ENCODE results near the gene FMN1. TPM values are rescaled to one million over a fixed set of nuclear protein-coding genes. Genes with fewer than 3 reads are reported as not detected.

FMN1 gene
- total and polyA plus RNA-seq, 2 of the 13 experiments (the other 11 are each of a cell fraction or from before 2014, with no cell fraction given) = 0.20 to 0.60 TPM

DNA sequence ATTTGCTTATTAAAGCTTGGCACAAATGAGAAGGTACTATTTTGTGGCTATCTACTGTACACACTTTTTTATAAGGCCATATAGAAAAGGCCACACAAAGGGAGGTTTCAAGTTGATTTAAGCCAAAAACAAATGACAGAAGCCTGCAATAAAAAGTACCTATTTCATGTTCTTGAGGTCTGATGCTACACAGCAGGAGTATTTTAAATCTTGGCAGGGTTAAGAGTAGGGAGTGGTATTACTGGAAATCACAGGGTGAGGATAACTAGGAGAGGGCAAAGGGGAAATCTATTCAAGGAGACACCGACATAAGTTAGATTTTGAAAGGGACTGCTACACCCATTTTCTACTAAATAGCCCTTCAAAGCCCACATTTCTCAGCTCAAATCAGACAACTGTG is 330.5 kb downstream of the FMN1 start:
- H3K27me3 ChIP-seq (ENCODE audit: control insufficient read depth in 1 of 2, insufficient read depth in 2 of 2, low read length in 2 of 2) = peaks cover 0 to 2% of the 10 kb centered on the region in 2 experiments; a peak in 1 of 5 replicates
- FAIRE-seq (no peak), ATAC-seq (no peak), DNase-seq (ENCODE audit: low spot score) (no peak)
- H3K4me2 ChIP-seq (ENCODE audit: low read depth, low read length) = no peak overlapping the region
- no peaks in the 10 kb centered on the region for H3K79me2 ChIP-seq (ENCODE audit: insufficient read depth, low read length)
- ChIA-PET POLR2A (no interaction called here), CTCF (ENCODE audit: low intra/inter-chr PET ratio, low total read pairs) (no interaction called here)
- H3K9me3 ChIP-seq (ENCODE audit: low read length) = no peaks in the 10 kb centered on the region
- no peak overlapping the region for H2AFZ ChIP-seq (ENCODE audit: low read length)
- peaks cover 13% of the 10 kb centered on the region for H3K4me1 ChIP-seq (ENCODE audit: insufficient read depth, low read length)
- in situ Hi-C loops (cut with HindIII; ENCODE audit: extremely low pct_ligation_motif_present, low pct_unique_long_range_greater_than_20kb) = no loop called here
- no peaks in the 10 kb centered on the region for H4K20me1 ChIP-seq (ENCODE audit: insufficient read depth, low read length)
- H3K4me3 ChIP-seq (replicated peaks in 1 of 3; ENCODE audit: insufficient read depth in 1 of 3, low read depth in 2 of 3, low read length in 3 of 3) = no peak overlapping the region
- H3K36me3 ChIP-seq (replicated peaks in 1 of 2; ENCODE audit: control insufficient read depth in 1 of 2, insufficient read depth in 2 of 2, low read length in 2 of 2) = no peaks in the 10 kb centered on the region
- H3K27ac ChIP-seq (ENCODE audit: extremely low read length, insufficient read depth, low read length) = no peak overlapping the region
- 63% methylated on average over 1 of the region's 1 CpG for WGBS (ENCODE audit: low lambda C conversion rate)
- intact Hi-C loops (cut with micrococcal nuclease; ENCODE audit: unreplicated experiment) = no loop called here
- BruUV-seq (replicated peaks) = no TSS peak
- H3K9ac ChIP-seq (ENCODE audit: insufficient read depth, low read depth, low read length) = no peak overlapping the region
- no peak for TF ChIP-seq ZNF720 (CRISPR knock-in tag; IDR thresholded peaks at IDR 0.05)
- TF ChIP-seq DNMT3B (CRISPR knock-in tag; conservative IDR thresholded peaks at IDR 0.05) = no peak
- no peak for TF ChIP-seq SRY (CRISPR knock-in tag; IDR thresholded peaks at IDR 0.05)
- no peak for TF ChIP-seq JARID2 (CRISPR knock-in tag; IDR thresholded peaks at IDR 0.05; ENCODE audit: insufficient replicate concordance)
- TF ChIP-seq ZNF235 (CRISPR knock-in tag; IDR thresholded peaks at IDR 0.05; ENCODE audit: borderline replicate concordance) = no peak
- TF ChIP-seq ZNF510 (CRISPR knock-in tag; IDR thresholded peaks at IDR 0.05; ENCODE audit: low read depth) = no peak
- TF ChIP-seq CAMTA2 (CRISPR knock-in tag; IDR thresholded peaks at IDR 0.05; ENCODE audit: borderline replicate concordance) = no peak
- TF ChIP-seq ZNF468 (CRISPR knock-in tag; IDR thresholded peaks at IDR 0.05) = no peak
- TF ChIP-seq, protein P1, sequence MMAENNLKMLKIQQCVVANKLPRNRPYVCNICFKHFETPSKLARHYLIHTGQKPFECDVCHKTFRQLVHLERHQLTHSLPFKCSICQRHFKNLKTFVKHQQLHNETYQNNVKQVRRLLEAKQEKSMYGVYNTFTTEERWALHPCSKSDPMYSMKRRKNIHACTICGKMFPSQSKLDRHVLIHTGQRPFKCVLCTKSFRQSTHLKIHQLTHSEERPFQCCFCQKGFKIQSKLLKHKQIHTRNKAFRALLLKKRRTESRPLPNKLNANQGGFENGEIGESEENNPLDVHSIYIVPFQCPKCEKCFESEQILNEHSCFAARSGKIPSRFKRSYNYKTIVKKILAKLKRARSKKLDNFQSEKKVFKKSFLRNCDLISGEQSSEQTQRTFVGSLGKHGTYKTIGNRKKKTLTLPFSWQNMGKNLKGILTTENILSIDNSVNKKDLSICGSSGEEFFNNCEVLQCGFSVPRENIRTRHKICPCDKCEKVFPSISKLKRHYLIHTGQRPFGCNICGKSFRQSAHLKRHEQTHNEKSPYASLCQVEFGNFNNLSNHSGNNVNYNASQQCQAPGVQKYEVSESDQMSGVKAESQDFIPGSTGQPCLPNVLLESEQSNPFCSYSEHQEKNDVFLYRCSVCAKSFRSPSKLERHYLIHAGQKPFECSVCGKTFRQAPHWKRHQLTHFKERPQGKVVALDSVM (CRISPR knock-in tag; IDR thresholded peaks at IDR 0.05) = no peak
- TF ChIP-seq, protein P2, sequence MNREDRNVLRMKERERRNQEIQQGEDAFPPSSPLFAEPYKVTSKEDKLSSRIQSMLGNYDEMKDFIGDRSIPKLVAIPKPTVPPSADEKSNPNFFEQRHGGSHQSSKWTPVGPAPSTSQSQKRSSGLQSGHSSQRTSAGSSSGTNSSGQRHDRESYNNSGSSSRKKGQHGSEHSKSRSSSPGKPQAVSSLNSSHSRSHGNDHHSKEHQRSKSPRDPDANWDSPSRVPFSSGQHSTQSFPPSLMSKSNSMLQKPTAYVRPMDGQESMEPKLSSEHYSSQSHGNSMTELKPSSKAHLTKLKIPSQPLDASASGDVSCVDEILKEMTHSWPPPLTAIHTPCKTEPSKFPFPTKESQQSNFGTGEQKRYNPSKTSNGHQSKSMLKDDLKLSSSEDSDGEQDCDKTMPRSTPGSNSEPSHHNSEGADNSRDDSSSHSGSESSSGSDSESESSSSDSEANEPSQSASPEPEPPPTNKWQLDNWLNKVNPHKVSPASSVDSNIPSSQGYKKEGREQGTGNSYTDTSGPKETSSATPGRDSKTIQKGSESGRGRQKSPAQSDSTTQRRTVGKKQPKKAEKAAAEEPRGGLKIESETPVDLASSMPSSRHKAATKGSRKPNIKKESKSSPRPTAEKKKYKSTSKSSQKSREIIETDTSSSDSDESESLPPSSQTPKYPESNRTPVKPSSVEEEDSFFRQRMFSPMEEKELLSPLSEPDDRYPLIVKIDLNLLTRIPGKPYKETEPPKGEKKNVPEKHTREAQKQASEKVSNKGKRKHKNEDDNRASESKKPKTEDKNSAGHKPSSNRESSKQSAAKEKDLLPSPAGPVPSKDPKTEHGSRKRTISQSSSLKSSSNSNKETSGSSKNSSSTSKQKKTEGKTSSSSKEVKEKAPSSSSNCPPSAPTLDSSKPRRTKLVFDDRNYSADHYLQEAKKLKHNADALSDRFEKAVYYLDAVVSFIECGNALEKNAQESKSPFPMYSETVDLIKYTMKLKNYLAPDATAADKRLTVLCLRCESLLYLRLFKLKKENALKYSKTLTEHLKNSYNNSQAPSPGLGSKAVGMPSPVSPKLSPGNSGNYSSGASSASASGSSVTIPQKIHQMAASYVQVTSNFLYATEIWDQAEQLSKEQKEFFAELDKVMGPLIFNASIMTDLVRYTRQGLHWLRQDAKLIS (CRISPR knock-in tag; IDR thresholded peaks at IDR 0.05) = no peak
- TF ChIP-seq RFXANK (CRISPR knock-in tag; IDR thresholded peaks at IDR 0.05) = no peak
- TF ChIP-seq, protein P3, sequence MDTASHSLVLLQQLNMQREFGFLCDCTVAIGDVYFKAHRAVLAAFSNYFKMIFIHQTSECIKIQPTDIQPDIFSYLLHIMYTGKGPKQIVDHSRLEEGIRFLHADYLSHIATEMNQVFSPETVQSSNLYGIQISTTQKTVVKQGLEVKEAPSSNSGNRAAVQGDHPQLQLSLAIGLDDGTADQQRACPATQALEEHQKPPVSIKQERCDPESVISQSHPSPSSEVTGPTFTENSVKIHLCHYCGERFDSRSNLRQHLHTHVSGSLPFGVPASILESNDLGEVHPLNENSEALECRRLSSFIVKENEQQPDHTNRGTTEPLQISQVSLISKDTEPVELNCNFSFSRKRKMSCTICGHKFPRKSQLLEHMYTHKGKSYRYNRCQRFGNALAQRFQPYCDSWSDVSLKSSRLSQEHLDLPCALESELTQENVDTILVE (CRISPR knock-in tag; IDR thresholded peaks at IDR 0.05) = no peak
- no peak for TF ChIP-seq ZFAT (CRISPR knock-in tag; conservative IDR thresholded peaks at IDR 0.05)
- TF ChIP-seq, protein P4, sequence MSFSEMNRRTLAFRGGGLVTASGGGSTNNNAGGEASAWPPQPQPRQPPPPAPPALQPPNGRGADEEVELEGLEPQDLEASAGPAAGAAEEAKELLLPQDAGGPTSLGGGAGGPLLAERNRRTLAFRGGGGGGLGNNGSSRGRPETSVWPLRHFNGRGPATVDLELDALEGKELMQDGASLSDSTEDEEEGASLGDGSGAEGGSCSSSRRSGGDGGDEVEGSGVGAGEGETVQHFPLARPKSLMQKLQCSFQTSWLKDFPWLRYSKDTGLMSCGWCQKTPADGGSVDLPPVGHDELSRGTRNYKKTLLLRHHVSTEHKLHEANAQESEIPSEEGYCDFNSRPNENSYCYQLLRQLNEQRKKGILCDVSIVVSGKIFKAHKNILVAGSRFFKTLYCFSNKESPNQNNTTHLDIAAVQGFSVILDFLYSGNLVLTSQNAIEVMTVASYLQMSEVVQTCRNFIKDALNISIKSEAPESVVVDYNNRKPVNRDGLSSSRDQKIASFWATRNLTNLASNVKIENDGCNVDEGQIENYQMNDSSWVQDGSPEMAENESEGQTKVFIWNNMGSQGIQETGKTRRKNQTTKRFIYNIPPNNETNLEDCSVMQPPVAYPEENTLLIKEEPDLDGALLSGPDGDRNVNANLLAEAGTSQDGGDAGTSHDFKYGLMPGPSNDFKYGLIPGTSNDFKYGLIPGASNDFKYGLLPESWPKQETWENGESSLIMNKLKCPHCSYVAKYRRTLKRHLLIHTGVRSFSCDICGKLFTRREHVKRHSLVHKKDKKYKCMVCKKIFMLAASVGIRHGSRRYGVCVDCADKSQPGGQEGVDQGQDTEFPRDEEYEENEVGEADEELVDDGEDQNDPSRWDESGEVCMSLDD (CRISPR knock-in tag; IDR thresholded peaks at IDR 0.05; ENCODE audit: borderline replicate concordance) = no peak

Data from HepG2 (cell line).